Skeletal muscle tissue (tissue), 2 donors: ENCODE measurements around the gene NDRG4. TPM values are rescaled to one million over a fixed set of nuclear protein-coding genes. Genes with fewer than 3 reads are reported as not detected.
A peak's percentile ranks its signal among the peaks of the same experiment; 100 is the strongest.

Experiments
- small RNA-seq: library from RNA; depleted of rRNA; stranded (forward); fragments of <200 nt; gene quantifications from one replicate; pipeline ENCODE3, GENCODE V24; 2014
- total RNA-seq: library from RNA; depleted of rRNA; stranded (reverse); fragments of >200 nt; gene quantifications from one replicate; pipeline ENCODE4 v1.2.3, GENCODE V29; 2014

NDRG4 gene
- total RNA-seq, 1 donor from 2014 or later = 11.5 TPM

Small RNA genes within 50 kb of the gene (small RNA-seq; reads per million reads assigned to genes)
- gene RNU6-103P (not detected), gene SNORA46 (6.9 reads per million, percentile 91 among the genes with 10 or more reads in this experiment), gene SNORA50A (not detected)

Other genes starting within 250 kb of the NDRG4 start
- not detected for gene PRSS54, start 205.1 kb upstream of the NDRG4 start, total RNA-seq
- 6.3 TPM for gene GINS3, start 107.7 kb upstream of the NDRG4 start, total RNA-seq
- 2.6 TPM for gene SETD6, start 15.4 kb downstream of the NDRG4 start, total RNA-seq
- 134 TPM for gene CNOT1, start 129.7 kb downstream of the NDRG4 start, total RNA-seq
- 9.4 TPM for gene SLC38A7, start 184.6 kb downstream of the NDRG4 start, total RNA-seq
- gene GOT2, start 234.2 kb downstream of the NDRG4 start, total RNA-seq = 33.4 TPM